ENCODE data around the gene ZNF256. TPM values are rescaled to one million over a fixed set of nuclear protein-coding genes. Genes with fewer than 3 reads are reported as not detected.

ZNF256 gene
- total and polyA plus RNA-seq, 7 donors: 0.69 to 4.8 (median 3.2) TPM

- Histone ChIP-seq H3K27ac (peak overlapping the region; percentile 83 to 88 (median 86)), H3K9me3 (peaks cover 0 to 32% (median 9%) of the 10 kb centered on the region in 4 donors), H3K36me3 (peaks cover 12 to 27% (median 21%) of the 10 kb centered on the region in 4 donors), H3K4me1 (peaks cover 0 to 16% (median 12%) of the 10 kb centered on the region in 4 donors), H3K4me3 (peak overlapping the region; percentile 80 to 96 (median 92)), H3K27me3 (no peaks in the 10 kb centered on the region)
- intact Hi-C loops (cut with DNase I): loop anchor here (2.0 to 5.0 kb wide), 3 partner anchors 30 to 208 kb away; partner anchors contain the start of genes ZNF417 and ZNF606
- TF ChIP-seq POLR2A (IDR thresholded peaks at IDR 0.05) (no peak), CTCF (IDR thresholded peaks at IDR 0.05) (no peak), EP300 (IDR thresholded peaks at IDR 0.05) (no peak), POLR2AphosphoS5 (IDR thresholded peaks at IDR 0.05) (no peak)
- no peak for DNase-seq
- WGBS, 2 donors: 3% methylated on average over 18 of the region's 18 CpGs
These were observed 453 bp downstream of the ZNF256 start for GRCh38 chr19:57947088-57947418.

GRCh38 chr19:57946316-57946715 lies 1.2 kb downstream of the ZNF256 start:
- H3K4me3 ChIP-seq: peak overlapping the region in 2 of 4 donors; percentile 80 to 96
- H3K36me3 ChIP-seq: peaks cover 16 to 34% (median 28%) of the 10 kb centered on the region in 4 donors
- intact Hi-C loops (cut with DNase I): loop anchor here (2.0 to 5.0 kb wide), 3 partner anchors 30 to 208 kb away; partner anchors contain the start of genes ZNF417 and ZNF606
- H3K9me3 ChIP-seq: peaks cover 6 to 40% (median 16%) of the 10 kb centered on the region in 4 donors
- H3K27ac ChIP-seq: peak overlapping the region in 1 of 4 donors; percentile 88
- DNase-seq: no peak
- WGBS, 2 donors: 63 to 77% methylated on average over 2 of the region's 2 CpGs
- no peaks in the 10 kb centered on the region for H3K27me3 ChIP-seq
- H3K4me1 ChIP-seq: peaks cover 0 to 16% (median 12%) of the 10 kb centered on the region in 4 donors
- TF ChIP-seq CTCF (IDR thresholded peaks at IDR 0.05) (no peak), POLR2AphosphoS5 (IDR thresholded peaks at IDR 0.05) (no peak), EP300 (IDR thresholded peaks at IDR 0.05) (no peak), POLR2A (IDR thresholded peaks at IDR 0.05) (no peak)

GRCh38 chr19:57941593-57941992 lies 5.9 kb downstream of the ZNF256 start:
- WGBS, 2 donors: 96 to 97% methylated on average over 3 of the region's 3 CpGs
- Histone ChIP-seq H3K27ac (no peak overlapping the region), H3K4me3 (no peak overlapping the region), H3K36me3 (peaks cover 16 to 49% (median 34%) of the 10 kb centered on the region in 4 donors), H3K9me3 (peaks cover 8 to 51% (median 18%) of the 10 kb centered on the region in 4 donors), H3K27me3 (no peaks in the 10 kb centered on the region), H3K4me1 (peaks cover 0 to 10% (median 7%) of the 10 kb centered on the region in 4 donors)
- intact Hi-C loops (cut with DNase I): no loop called here
- no peak for DNase-seq
- TF ChIP-seq POLR2A (IDR thresholded peaks at IDR 0.05) (no peak), POLR2AphosphoS5 (IDR thresholded peaks at IDR 0.05) (no peak), CTCF (IDR thresholded peaks at IDR 0.05) (no peak), EP300 (IDR thresholded peaks at IDR 0.05) (no peak)

- WGBS, 2 donors: 90 to 92% methylated on average over 12 of the region's 12 CpGs
- Histone ChIP-seq H3K36me3 (peaks cover 0 to 23% (median under 1%) of the 10 kb centered on the region in 4 donors), H3K4me1 (peaks cover 0 to 8% (median 7%) of the 10 kb centered on the region in 4 donors), H3K4me3 (peak overlapping the region in 1 of 4 donors; percentile 77), H3K9me3 (peaks cover 0 to 37% (median 9%) of the 10 kb centered on the region in 4 donors), H3K27ac (no peak overlapping the region), H3K27me3 (no peaks in the 10 kb centered on the region)
- intact Hi-C loops (cut with DNase I): no loop called here
- TF ChIP-seq POLR2AphosphoS5 (IDR thresholded peaks at IDR 0.05) (no peak), POLR2A (IDR thresholded peaks at IDR 0.05) (no peak), CTCF (IDR thresholded peaks at IDR 0.05) (no peak), EP300 (IDR thresholded peaks at IDR 0.05) (no peak)
- DNase-seq: no peak
These were observed 11.8 kb downstream of the ZNF256 start for GRCh38 chr19:57935731-57936130.

Data from sigmoid colon (tissue), 7 donors.